ENCODE data around the gene AFF3. TPM values are rescaled to one million over a fixed set of nuclear protein-coding genes. Genes with fewer than 3 reads are reported as not detected.

The AFF3 gene
- total RNA-seq, 1 experiment from 2014 or later: 0.42 TPM

- POLR2A ChIA-PET: no interaction called here
- H3K4me1 Mint-ChIP-seq (ENCODE audit: insufficient read depth, unreplicated experiment): no peaks in the 10 kb centered on the region
- intact Hi-C loops (cut with micrococcal nuclease): no loop called here
- H3K4me3 Mint-ChIP-seq (ENCODE audit: unreplicated experiment): no peak overlapping the region
- H3K9me3 Mint-ChIP-seq (ENCODE audit: unreplicated experiment): no peaks in the 10 kb centered on the region
- TF ChIP-seq CTCF (IDR thresholded peaks at IDR 0.05; ENCODE audit: unreplicated experiment): no peak
- H3K27me3 Mint-ChIP-seq (ENCODE audit: insufficient read depth, unreplicated experiment): no peaks in the 10 kb centered on the region
- no TSS peak for BruUV-seq (replicated peaks)
- no peak overlapping the region for H3K27ac Mint-ChIP-seq (ENCODE audit: low read depth, unreplicated experiment)
- H3K36me3 Mint-ChIP-seq (ENCODE audit: insufficient read depth, unreplicated experiment): no peaks in the 10 kb centered on the region
- CTCF ChIA-PET: interaction anchor here (0.7 to 1.1 kb wide), 2 partner anchors 466 to 478 kb away, joined by 3 read pairs; no protein-coding TSS in a partner anchor
- no peak for DNase-seq (ENCODE audit: unreplicated experiment)
Observed at GRCh38 chr2:99784282-99784681, 358.1 kb downstream of the AFF3 start.

GRCh38 chr2:99780276-99780675 lies 362.1 kb downstream of the AFF3 start:
- Mint-ChIP-seq H3K36me3 (ENCODE audit: insufficient read depth, unreplicated experiment) (no peaks in the 10 kb centered on the region), H3K4me1 (ENCODE audit: insufficient read depth, unreplicated experiment) (no peaks in the 10 kb centered on the region), H3K27me3 (ENCODE audit: insufficient read depth, unreplicated experiment) (no peaks in the 10 kb centered on the region), H3K9me3 (ENCODE audit: unreplicated experiment) (peaks cover 8% of the 10 kb centered on the region), H3K4me3 (ENCODE audit: unreplicated experiment) (no peak overlapping the region), H3K27ac (ENCODE audit: low read depth, unreplicated experiment) (no peak overlapping the region)
- no peak for TF ChIP-seq CTCF (IDR thresholded peaks at IDR 0.05; ENCODE audit: unreplicated experiment)
- intact Hi-C loops (cut with micrococcal nuclease): no loop called here
- POLR2A ChIA-PET: no interaction called here
- no TSS peak for BruUV-seq (replicated peaks)
- CTCF ChIA-PET: no interaction called here
- DNase-seq (ENCODE audit: unreplicated experiment): no peak

GRCh38 chr2:99779276-99779675 lies 363.1 kb downstream of the AFF3 start:
- POLR2A ChIA-PET: no interaction called here
- Mint-ChIP-seq H3K9me3 (ENCODE audit: unreplicated experiment) (peaks cover 11% of the 10 kb centered on the region), H3K27me3 (ENCODE audit: insufficient read depth, unreplicated experiment) (no peaks in the 10 kb centered on the region), H3K27ac (ENCODE audit: low read depth, unreplicated experiment) (no peak overlapping the region), H3K4me1 (ENCODE audit: insufficient read depth, unreplicated experiment) (no peaks in the 10 kb centered on the region), H3K4me3 (ENCODE audit: unreplicated experiment) (no peak overlapping the region), H3K36me3 (ENCODE audit: insufficient read depth, unreplicated experiment) (no peaks in the 10 kb centered on the region)
- TF ChIP-seq CTCF (IDR thresholded peaks at IDR 0.05; ENCODE audit: unreplicated experiment): no peak
- intact Hi-C loops (cut with micrococcal nuclease): no loop called here
- DNase-seq (ENCODE audit: unreplicated experiment): no peak
- no TSS peak for BruUV-seq (replicated peaks)
- CTCF ChIA-PET: no interaction called here

GRCh38 chr2:99777656-99778290 lies 364.6 kb downstream of the AFF3 start:
- H3K36me3 Mint-ChIP-seq (ENCODE audit: insufficient read depth, unreplicated experiment): no peaks in the 10 kb centered on the region
- CTCF ChIA-PET: interaction anchor here (0.6 to 0.7 kb wide), 3 partner anchors 10 to 419 kb away, joined by 3 to 4 read pairs (median 4); no protein-coding TSS in a partner anchor
- H3K27ac Mint-ChIP-seq (ENCODE audit: low read depth, unreplicated experiment): no peak overlapping the region
- intact Hi-C loops (cut with micrococcal nuclease): no loop called here
- no peaks in the 10 kb centered on the region for H3K4me1 Mint-ChIP-seq (ENCODE audit: insufficient read depth, unreplicated experiment)
- peaks cover 15% of the 10 kb centered on the region for H3K9me3 Mint-ChIP-seq (ENCODE audit: unreplicated experiment)
- DNase-seq (ENCODE audit: unreplicated experiment): no peak
- POLR2A ChIA-PET: no interaction called here
- no peak for TF ChIP-seq CTCF (IDR thresholded peaks at IDR 0.05; ENCODE audit: unreplicated experiment)
- H3K27me3 Mint-ChIP-seq (ENCODE audit: insufficient read depth, unreplicated experiment): no peaks in the 10 kb centered on the region
- no peak overlapping the region for H3K4me3 Mint-ChIP-seq (ENCODE audit: unreplicated experiment)
- no TSS peak for BruUV-seq (replicated peaks)
